LHCN-M2 (cell line): ENCODE data around the gene SLC22A23. TPM values are rescaled to one million over a fixed set of nuclear protein-coding genes. Genes with fewer than 3 reads are reported as not detected.

Experiments
- DNase-seq: peaks from one replicate; pipeline ENCODE4 v3.0.0-alpha.2; 2012; ENCODE audit warnings: low read depth
- total RNA-seq: library from RNA; depleted of rRNA; stranded (reverse); fragments of >200 nt; gene quantifications from 2 replicates; pipeline ENCODE4 v1.2.3, GENCODE V29; 2014

The SLC22A23 gene
- total RNA-seq, 1 experiment from 2014 or later, result 1.6 TPM

- DNase-seq, result no peak
These were observed 152.2 kb downstream of the SLC22A23 start for GRCh38 chr6:3304500-3305215.

- no peak for DNase-seq
These were observed 152.9 kb downstream of the SLC22A23 start for GRCh38 chr6:3303795-3304411.

GRCh38 chr6:3301506-3301905, 155.3 kb downstream of the SLC22A23 start:
- DNase-seq, result no peak

GRCh38 chr6:3299221-3299620, 157.6 kb downstream of the SLC22A23 start:
- no peak for DNase-seq

- no peak for DNase-seq
These were observed 158.9 kb downstream of the SLC22A23 start for GRCh38 chr6:3297909-3298308.

- peak; percentile 50 for DNase-seq
These were observed 159.8 kb downstream of the SLC22A23 start for GRCh38 chr6:3297006-3297405.

GRCh38 chr6:3296537-3296936, 160.3 kb downstream of the SLC22A23 start:
- DNase-seq, result no peak

- DNase-seq, result no peak
These were observed 160.8 kb downstream of the SLC22A23 start for GRCh38 chr6:3296078-3296477.

GRCh38 chr6:3294921-3295871, 161.7 kb downstream of the SLC22A23 start:
- DNase-seq, result no peak

GRCh38 chr6:3294396-3294795, 162.5 kb downstream of the SLC22A23 start:
- no peak for DNase-seq

GRCh38 chr6:3293271-3294155, 163.3 kb downstream of the SLC22A23 start:
- DNase-seq, result no peak

- no peak for DNase-seq
These were observed 164.2 kb downstream of the SLC22A23 start for GRCh38 chr6:3292431-3293197.

GRCh38 chr6:3291987-3292386, 164.9 kb downstream of the SLC22A23 start:
- DNase-seq, result no peak

GRCh38 chr6:3291346-3291745, 165.5 kb downstream of the SLC22A23 start:
- no peak for DNase-seq

GRCh38 chr6:3290931-3291211, 166.0 kb downstream of the SLC22A23 start:
- no peak for DNase-seq

- no peak for DNase-seq
These were observed 166.5 kb downstream of the SLC22A23 start for GRCh38 chr6:3290149-3290930.

- no peak for DNase-seq
These were observed 167.2 kb downstream of the SLC22A23 start for GRCh38 chr6:3289664-3290055.

GRCh38 chr6:3288711-3289663, 167.9 kb downstream of the SLC22A23 start:
- DNase-seq, result no peak
